ENCODE results near the gene LYST.

LYST gene

GRCh38 chr1:235883261-235883927 lies 16.7 kb upstream of the LYST start:
- DNase-seq, result no peak

DNA sequence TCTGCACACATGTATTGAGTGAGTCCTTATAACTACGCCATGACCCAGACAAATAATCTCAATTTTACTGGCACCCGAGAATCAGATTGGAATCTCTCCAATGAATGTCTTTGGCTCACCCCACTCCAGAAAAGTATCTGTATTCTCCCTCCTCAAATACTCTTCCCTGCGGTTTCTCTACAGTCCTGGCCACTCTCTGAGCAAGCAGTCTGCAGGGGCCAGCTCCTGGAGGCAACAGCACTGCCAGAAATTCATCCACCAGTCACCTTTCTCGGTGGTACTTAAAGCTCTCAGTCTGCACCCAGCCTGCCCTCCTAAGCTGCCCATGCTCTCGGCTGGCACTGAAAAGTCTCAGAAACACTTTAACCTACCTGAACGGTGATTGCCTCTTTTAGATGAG lies 16.1 kb upstream of the LYST start:
- no peak for DNase-seq

DNA sequence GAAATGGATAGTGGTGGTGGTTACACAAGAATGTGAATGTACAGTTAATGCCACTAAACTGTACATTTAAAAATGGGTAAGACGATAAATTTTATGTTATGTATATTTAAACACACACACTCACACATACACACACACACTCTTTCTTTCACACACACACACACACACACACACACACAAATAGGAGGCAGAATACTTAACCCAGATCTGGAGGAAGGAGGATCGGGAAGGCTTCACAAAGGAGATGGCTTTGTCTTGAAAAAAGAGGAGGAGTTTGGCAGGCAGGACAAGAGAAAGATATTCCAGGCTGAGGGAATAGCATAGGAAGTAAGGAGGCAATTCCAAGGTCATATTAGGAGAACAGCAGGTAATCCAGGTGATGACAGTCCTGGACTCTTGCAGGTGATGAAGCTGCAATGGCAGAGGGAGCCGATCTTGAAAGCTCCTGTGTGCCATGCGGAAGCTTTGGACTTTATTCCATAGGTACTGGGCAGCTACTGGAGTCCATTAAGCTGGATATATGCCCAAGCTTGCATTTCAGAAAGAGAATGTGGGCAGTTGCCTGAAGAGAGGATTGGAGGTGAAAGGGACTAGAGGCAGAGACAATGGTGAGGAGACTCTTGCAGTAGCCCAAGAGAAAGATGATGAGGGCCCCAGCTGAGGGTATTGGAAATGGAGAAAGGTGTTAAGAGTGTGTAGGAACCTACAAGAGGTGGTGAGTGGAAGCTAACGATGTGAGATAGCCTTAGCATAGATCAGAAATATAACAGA lies 15.4 kb upstream of the LYST start:
- DNase-seq, result no peak

- no peak for DNase-seq
Measured at GRCh38 chr1:235878082-235878811, 11.5 kb upstream of the LYST start.

GRCh38 chr1:235876402-235876841 lies 9.7 kb upstream of the LYST start:
- DNase-seq, result peak; percentile 62

- DNase-seq, result no peak
Measured at GRCh38 chr1:235875036-235875597, 8.4 kb upstream of the LYST start.

DNA sequence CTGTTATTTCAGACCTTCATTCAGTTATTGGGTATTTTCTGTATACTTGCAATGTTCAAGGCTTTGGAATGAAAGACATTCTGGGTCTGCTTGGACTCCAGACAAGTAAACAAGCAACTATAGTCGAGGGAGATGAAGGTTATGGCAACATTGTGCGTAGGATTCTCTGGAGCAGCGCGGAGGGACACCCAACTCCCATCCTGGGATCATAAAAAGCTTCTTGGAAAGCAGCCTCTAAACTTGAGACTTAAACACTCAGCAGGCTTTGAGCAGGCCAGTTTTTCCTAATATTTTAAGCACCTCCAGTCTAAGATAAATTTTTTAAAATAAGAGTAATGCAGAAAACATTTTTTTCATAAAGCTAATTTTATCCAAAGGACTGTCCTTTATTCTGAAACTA lies 7.6 kb upstream of the LYST start:
- no peak for DNase-seq

DNA sequence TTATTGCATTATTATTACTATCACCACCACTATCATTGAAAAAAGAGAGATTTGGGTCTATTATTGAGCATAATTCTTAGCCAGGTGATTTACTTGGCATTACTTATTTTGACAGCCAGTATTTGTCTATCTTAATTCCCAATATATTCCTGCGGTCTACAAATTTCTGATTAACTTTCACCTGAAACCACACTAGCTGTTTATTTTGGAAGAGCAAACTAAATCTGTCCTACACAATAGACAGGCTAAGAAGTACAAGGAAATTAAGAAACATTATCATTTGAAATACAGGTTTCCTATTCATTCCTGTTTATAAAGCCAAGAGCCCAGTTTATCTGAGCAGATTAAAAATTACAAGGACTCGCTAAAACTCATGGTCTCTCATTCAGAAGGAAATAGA lies 6.9 kb upstream of the LYST start:
- DNase-seq, result no peak

- peak; percentile 60 for DNase-seq
Measured at GRCh38 chr1:235873045-235873444, 6.3 kb upstream of the LYST start.

DNA sequence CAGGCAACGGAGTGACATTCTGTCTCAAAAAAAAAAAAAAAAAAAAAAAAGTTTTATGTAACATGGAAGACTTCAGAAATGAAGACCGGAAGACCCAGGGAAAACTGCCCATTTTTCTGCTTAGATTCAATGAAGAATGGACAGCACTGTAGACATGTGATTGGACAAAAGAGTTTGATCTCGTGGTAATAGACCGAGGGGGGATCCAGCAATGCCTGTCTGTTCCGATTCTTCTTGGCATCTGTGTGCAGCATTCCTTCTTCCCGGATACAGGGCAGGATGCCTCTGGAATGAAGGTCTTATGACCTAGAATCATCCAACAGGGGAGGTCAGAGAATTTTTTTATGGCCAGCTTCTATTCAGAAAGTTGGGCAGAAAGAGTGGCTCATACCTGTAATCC lies 5.6 kb upstream of the LYST start:
- no peak for DNase-seq

DNA sequence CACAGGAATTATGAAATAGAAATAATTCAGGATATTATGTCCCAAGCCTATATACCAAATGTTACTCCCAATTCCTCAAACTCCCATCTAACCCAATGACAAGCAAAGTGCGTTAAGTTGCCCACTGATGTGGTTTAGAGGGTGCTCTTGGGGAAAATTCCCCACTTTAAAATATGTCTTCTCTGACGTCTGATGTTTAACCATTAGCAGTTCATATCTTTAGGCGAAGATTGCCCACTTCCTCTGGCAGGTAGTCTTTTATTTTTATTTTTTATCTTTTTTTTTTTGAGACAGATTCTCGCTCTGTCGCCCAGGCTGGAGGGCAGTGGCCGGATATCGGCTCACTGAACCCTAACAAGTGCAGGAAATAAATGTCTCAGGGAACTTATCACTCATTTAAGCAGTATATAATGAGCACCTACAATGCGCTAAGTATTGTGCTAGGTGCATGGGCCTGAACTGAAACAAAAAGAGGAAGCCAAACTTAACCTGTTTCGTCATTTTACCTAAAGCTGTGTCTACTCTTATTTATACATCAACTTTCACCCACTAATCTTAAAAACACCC lies 1.3 kb upstream of the LYST start:
- peak; percentile 84 for DNase-seq

- peak; percentile 99 for DNase-seq
Measured at GRCh38 chr1:235866913-235867845, 473 bp upstream of the LYST start.

DNA sequence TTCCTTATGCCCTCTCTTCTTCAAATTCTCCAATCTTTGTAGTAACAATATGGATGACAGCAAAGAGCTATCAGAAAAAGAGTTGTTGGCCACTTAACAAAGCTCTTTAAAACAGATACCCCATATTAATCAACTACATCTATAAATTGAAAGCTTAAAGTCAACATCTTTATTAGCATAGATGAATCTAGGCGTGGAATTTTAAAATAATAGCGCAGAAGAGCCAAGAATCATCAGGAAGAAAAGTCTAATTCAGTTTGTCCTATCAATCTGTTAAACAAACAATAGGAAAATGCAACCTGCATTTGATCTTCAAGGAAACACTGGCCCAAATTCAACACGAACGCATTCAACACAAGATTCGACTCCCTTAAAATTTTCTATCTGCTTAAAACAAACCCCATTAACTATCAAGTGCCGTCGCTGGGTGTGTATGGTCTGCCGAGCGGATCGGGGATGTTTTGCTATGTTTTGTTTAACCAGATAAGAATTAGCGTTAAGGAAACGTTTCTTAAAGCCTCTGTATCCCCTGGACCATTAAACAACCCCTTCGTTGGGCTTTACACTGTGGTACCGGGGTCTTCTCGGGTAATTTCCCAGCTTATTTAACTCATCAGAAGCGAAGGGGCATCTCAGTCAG lies 1.0 kb downstream of the LYST start:
- no peak for DNase-seq

DNA sequence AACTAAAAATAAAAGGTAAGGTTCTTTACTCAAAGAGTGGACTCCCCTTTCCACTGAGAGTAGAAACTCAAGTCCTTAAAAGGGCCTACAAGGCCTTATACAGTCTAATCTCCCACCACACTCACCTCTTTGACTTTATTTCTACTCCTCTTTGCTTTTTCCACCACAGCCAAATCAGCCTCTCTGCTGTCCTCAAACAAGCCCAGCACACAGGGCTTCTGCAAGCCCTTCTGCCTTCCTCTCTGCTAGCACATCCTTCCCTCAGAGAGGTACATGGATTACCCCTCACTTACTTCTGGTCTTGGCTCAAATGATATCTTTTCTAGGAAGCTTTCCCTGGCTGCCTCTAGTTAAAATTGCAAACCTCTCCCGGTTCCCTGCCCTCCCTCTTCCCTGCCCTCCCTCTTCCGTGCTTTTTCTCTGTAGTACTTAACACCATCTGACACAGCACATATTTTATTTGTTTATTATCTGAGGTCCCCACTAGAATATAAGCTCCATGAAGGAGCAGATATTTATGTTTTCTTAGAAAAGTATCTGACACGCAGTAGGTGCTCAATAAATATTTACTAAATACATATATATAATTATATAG lies 1.7 kb downstream of the LYST start:
- peak; percentile 33 for DNase-seq

DNA sequence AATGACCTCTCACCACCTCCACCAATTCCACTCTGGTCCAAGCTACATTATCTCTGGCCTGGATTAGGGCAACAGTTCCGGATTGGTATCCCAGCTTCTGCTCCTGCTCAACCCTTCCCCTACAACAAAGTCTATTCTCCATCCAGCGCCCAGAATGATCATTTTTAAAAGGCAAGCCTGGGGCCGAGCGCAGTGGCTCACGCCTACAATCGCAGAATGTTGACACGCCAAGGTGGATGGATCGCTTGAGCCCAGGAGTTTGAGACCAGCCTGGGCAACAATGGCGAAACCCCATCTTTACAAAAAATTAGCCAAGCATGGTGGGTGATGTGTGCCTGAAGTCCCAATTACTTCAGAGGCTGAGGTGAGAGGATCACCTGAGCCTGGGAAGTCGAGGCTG lies 2.2 kb downstream of the LYST start:
- DNase-seq, result no peak

DNA sequence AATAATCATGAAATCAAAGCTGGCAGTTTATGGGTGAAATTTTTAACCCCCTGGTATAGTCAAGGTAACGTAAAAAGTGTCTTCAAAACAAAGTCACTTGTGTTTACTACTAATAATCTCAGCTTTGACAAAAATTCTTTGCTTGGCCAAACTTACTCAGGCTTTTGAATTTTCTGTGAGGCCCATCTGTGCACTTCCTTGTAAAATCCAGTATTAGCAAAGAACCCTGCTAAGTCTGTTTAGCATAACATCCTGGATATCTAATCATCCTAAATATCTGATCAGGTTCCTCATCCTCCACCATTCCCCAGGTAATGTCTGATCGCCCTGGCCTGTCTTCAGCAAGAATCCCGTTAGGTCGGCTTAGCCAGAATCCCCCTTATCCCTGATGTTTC lies 3.0 kb downstream of the LYST start:
- DNase-seq, result no peak

GRCh38 chr1:235861857-235862256 lies 4.8 kb downstream of the LYST start:
- DNase-seq, result no peak

DNA sequence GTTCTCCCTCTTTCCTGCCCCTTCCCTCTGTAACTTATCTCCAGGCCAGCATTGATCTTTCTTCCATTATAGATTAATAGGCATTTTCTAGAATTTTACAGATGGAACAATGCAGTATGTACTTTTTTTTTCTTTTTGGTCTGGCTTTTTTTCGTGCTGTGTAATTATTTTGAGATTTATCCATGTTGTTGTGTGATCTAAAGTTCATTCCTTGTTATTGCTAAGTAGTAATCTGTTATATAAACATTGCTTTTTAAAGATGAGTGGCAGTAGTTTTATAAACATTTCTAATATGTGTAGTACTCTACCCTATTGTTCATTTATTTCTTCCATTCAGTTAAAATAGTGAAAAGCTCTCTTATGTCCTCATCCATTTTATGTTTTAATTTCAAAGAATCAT lies 5.9 kb downstream of the LYST start:
- no peak for DNase-seq

GRCh38 chr1:235859789-235860188 lies 6.9 kb downstream of the LYST start:
- no peak for DNase-seq

DNA sequence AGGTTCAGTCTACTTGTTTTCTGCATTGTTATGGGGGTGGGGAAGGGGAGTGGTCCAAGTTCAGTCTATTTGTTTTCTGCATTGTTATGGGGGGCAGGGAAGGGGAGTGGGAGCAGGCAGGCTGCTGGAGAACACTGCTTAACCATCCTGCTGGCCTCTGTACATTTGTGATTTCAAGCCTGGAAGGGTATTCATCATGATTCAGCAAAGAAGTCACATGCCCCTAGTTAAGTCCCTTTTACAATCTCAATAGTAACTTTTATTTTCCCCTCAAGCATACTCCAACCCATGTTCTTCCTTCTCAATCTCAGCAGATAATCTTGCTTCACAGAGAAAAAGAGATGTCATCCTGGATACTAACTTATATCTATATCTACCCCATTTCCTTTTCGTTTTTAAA lies 7.9 kb downstream of the LYST start:
- no peak for DNase-seq

GRCh38 chr1:235857756-235858155 lies 8.9 kb downstream of the LYST start:
- no peak for DNase-seq

Measured in CD4-positive, alpha-beta T cell treated with Interleukin-10 for 1 hour (primary cell).